ENCODE measurements around the gene CHRND. TPM values are rescaled to one million over a fixed set of nuclear protein-coding genes. Genes with fewer than 3 reads are reported as not detected.
"Not testable (repeated sequence)": the region's sequence is repeated elsewhere in the genome, so short reads cannot be mapped to it uniquely, and the experiment has no call there.

CHRND gene
- total RNA-seq, 1 donor from 2014 or later, result not detected

DNA sequence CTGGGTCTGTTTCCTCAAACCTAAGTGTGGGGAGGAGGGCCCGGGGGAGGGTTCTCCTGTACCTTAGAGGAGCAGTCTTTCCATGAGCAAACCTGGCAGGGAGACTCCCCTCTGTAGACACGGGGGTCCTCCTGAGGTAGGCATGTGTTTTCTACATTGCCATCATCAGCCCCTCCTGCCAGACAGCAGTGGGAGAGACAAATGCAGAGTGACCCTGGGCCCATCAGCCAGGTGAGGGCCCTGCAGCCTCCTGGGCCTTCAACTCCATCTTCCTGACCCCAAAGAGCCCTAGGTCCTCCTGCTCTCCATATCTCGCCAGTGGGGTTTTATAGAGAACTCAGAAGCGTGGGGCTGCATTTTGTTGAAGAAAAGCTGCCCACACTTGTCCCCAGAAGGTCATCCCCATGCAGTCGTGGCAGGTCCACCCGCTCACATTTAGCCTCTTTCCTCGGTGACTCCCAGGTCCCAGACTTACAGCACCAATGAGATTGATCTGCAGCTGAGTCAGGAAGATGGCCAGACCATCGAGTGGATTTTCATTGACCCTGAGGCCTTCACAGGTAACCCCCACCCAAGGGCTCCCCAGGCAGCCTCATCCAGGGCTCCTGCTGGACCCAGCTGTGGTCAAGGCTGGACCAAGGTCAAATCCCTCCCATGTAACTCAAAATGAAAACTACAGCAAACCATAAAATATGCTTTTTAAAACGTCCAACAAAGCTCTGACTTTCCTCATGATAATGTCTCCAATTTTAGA lies 16.2 kb downstream of the CHRND start:
- DNase-seq (ENCODE audit: low spot score), result no peak

DNA sequence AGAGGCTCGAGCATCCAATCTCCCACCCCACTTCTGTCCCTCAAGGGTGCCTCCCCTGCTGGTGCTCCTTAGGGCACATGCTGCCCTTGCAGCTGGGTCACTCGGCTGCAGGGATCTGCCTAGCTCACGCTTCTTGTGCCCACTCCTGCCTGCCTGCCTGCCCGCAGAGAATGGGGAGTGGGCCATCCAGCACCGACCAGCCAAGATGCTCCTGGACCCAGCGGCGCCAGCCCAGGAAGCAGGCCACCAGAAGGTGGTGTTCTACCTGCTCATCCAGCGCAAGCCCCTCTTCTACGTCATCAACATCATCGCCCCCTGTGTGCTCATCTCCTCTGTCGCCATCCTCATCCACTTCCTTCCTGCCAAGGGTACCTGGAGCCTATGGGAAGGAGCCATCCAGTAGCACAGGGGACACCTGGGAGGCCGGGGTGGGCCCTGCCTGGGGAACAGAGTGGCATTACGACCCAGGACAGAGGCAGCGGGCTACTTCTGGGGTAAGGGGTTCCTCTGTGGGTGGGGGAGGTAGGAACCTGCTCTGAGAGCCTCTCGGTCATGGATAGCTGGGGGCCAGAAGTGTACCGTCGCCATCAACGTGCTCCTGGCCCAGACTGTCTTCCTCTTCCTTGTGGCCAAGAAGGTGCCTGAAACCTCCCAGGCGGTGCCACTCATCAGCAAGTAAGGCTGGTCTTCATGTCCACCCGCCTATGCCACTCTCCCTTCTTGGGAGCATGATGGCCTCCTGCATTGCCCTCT lies 16.9 kb downstream of the CHRND start:
- no peak for DNase-seq (ENCODE audit: low spot score)

DNA sequence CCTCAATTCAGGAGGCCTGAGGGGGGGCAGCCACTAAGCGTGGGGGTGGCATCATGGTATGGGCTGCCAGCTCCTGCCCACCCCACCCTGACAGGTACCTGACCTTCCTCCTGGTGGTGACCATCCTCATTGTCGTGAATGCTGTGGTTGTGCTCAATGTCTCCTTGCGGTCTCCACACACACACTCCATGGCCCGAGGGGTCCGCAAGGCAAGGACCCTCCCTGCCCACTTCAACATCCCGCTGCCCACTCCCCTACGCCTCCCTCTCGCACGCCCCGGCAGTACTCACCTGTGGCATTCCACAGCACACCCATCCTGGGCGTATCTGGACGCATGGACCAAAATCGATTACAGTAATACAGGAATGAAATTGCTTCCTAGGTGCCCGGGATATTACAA lies 17.5 kb downstream of the CHRND start:
- no peak for DNase-seq (ENCODE audit: low spot score)

DNA sequence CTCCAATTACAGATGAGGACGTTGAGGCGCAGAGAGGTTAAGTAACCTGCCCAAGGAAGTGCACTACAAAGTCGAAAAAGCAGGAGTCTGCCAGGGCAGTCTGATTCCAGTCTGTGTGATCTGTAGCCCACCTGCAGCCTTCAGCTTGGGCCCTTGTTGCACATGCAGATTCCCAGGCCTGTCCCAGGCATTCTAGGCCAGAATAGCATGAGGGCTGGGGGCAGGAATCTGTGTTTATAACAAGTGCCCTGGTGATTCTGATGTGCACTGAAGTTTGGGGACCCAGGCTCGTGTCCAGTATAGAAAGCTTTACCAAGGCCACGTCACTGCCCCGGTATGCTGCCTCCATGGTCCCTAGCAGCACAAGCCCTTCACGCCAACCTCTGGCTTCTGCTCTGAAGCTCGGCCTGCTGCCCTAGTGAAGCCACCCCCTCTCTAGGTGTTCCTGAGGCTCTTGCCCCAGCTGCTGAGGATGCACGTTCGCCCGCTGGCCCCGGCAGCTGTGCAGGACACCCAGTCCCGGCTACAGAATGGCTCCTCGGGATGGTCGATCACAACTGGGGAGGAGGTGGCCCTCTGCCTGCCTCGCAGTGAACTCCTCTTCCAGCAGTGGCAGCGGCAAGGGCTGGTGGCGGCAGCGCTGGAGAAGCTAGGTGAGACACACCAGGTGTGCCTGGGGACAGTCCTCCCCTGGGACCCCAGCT lies 18.1 kb downstream of the CHRND start:
- DNase-seq (ENCODE audit: low spot score), result no peak

DNA sequence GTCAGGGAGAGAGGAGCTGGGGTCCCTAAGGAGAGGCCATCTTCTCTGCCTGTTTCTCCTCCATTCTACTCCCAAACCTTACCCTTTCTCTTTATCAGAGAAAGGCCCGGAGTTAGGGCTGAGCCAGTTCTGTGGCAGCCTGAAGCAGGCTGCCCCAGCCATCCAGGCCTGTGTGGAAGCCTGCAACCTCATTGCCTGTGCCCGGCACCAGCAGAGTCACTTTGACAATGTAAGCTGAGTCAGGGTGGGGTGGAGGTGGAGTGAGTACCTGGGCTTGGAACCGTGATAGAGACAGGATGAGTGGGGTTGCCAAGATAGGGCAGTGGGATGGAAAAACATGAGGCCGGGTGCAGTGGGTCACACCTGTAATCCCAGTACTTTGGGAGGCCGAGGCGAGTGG lies 18.7 kb downstream of the CHRND start:
- DNase-seq (ENCODE audit: low spot score), result no peak

DNA sequence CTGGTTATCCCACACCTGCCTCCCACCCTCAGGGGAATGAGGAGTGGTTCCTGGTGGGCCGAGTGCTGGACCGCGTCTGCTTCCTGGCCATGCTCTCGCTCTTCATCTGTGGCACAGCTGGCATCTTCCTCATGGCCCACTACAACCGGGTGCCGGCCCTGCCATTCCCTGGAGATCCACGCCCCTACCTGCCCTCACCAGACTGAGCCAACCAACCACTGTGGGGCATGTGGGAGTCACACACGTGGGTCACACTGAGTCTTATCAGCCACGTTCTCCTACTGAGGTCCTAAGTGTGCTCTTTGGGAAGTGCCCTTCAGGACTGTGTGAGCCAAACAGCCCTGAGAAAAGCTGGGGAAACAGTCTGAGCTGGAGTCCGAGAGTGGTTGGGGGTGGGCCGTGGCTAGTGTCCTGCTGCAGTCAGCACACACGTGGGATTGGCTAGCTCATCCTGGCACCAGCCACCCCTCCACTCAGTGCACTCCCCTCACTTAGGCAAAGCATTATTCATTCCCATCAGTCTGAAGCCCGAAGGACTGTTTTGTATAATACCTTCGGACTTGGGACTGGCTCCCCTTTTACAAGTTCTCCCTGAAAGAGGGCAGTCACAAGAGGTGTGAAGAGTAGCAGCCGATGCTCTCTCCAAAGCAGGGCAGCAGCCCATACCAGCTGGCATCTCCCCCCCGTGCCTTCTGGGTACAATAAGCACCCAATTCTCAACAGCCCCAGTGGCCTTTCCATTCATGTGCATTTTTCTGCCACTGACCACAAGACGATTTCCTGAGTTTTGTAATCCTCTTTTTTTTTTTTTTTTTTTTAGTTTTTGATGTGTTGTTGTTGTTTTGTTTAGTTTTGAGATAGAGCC lies 19.8 kb downstream of the CHRND start:
- no peak for DNase-seq (ENCODE audit: low spot score)

DNA sequence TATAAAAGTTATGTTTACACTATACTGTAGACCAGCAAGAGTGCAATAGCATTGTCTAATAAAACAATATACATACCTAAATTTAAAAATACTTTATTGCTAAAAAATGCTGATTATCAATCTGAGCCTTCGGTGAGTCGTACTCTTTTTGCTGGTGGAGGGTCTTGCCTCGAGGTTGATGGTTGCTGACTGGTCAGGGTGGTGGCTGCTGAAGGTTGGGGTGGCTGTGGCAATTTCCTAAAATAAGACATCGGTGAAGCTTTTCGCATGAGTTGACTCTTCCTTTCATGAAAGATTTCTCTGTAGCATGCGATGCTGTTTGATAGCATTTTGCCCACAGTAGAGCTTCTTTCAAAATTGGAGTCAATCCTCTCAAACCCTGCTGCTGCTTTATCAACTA lies 22.0 kb downstream of the CHRND start:
- no peak for DNase-seq (ENCODE audit: low spot score)

DNA sequence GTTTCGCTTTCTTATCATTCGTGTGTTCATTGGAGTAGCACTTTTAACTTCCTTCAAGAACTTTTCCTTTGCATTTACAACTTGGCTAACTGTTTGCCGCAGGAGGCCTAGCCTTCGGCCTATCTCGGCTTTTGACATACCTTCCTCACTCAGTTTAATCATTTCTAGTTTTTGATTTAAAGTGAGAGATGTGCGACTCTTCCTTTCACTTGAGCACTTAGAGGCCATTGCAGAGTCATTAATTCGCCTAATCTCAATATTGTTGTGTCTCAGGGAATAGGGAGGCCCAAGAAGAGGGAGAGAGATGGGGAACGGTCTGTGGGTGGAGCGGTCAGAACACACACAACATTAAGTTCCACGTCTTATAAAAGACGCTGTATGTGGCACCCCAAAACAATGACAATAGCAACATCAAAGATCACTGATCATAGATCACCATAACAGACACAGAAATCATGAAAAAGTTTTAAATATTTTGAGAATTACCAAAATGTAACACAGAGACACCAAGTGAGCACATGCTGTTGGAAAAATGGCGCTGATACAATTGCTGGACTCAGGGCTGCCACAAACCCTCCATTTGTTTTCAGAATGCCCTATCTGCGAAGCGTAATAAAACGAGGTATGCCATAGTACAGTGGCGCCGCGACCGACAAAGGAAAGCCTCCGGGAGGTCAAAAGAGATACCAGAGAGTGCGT lies 23.8 kb downstream of the CHRND start:
- no peak for DNase-seq (ENCODE audit: low spot score)

DNA sequence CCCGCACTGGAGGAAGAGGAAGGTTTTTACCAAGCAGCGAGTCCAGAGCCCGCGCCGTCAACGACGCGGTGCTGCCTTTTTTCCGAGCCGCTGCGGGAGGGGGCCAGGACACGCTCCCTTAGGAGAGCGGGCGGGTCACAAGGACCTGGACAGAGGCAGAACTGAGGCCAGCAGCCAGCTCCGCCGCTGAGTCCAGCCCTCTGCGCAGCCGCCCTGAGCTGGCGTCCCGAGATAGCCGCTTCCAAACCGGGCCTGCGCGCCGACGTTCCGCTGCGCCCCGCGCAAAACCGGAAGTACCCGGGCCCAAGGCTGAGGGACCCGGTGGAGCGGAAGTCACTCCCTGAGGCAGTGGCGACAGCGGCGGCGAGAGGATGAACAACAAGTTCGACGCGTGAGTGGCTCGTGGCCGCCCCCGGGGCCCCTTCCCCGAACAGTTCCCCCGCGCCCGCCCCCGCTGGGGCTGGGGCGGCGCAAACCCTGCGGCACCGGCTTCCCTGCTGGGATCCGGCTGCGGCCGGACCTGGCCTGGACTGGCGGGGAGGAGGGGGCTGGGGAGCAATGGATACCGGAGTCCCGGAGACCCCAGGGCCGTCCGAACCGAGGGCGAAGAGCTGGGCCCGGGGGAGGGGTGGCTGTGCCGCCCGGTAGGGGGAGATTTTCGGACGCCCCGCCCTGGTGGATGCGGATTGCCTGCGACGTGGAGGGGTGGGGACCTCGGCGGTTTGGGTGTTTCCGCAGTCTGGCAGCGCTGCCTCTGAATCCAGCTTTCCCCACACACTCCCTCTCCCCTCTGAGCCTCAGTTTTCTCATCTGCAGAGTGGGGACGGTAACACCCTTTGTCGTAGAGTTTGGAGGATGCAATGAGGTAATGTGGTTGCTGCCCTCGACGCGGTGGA lies 24.6 kb downstream of the CHRND start, which contains the start of the genes EIF4E2 and TIGD1:
TSS of gene EIF4E2 (plus strand) at position 336 of the 896 bp plus-strand sequence. CDS start at position 372, 36 bp downstream.
TSS of gene TIGD1 (minus strand) at position 204 of the 896 bp plus-strand sequence. CDS start 675 bp downstream, outside the sequence.
- peak; percentile 95 for DNase-seq (ENCODE audit: low spot score)

DNA sequence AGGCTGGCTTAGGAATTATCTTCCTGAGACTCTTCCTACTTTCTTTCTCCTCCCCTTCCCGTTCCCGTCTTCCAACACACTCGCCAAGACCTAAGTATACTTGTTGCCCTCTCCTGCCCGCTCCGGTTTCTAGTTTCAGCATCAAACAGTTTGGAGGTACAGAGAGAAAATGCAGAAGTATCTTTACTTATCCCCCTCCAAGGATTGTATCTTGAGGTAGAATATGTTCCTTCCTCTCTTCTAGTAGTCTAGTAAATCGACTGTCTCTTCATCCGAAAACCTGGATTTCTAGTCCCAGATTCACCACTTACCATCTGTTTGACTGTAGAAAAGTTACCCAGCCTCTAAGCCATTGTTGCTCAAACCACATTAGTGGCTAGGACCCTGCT lies 25.3 kb downstream of the CHRND start:
- DNase-seq (ENCODE audit: low spot score), result no peak

DNA sequence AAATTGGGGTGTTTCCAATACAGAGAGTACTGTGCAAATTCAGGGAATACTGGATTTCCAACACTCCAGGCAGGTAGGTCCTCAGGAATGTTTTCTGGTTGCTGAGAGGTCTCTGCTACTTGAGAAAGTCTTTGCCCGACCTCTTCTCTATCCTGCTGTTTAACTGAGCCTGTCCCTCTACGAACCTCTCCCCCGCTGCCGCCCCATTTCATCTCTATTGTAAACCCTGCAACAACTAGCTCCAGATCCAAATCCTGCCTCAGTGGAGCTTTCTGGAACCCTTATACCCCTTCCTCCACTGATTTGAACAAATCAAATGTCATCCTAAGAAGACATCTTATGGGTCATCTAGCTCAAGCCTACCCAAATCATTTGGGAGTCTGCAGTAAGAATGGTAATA lies 25.8 kb downstream of the CHRND start:
- DNase-seq (ENCODE audit: low spot score), result no peak

DNA sequence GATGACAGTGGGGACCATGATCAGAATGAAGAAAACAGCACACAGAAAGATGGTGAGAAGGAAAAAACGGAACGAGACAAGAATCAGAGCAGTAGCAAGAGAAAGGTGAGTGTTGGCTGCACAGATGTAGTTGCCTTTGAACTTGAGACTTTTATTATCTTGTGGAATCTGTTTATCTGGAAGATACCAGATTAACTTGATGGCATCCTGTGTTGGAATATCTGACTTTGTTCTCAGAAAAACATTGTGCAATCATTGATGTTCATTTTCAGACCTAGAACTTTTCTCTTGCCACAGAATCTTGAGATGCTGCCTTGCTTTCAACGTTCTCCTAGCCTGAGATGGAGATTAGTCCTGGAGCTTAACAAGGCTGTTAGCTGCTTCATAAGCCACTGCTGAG lies 30.5 kb downstream of the CHRND start:
- DNase-seq (ENCODE audit: low spot score), result no peak

DNA sequence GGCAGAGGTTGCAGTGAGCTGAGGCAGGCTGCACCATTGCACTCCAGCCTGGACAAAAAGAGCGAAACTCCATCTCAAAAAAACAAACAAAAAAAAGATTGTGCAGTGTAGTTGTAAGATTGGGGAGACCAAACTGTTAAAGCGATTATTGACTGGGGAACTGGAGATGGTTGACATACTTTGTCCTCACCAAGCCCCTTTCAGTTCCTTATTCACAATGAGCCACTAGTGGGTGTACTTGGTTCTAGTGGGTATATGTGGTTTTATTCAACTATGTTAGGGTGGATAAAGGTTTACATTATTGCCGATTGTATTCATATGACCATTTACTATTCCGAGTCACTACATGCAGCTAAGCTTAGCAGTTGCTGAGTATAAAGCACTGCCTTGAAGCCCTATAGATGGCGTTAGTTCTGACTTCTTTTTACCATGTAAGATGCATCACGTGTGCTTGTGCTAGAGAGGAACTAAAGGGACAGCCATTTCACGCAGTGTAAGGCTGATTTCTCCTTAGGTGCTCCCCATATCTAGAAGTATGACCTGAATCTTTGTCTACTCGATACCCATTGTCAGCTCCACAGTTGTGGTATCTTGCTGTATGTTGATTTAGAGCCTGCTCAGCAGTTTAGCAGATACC lies 36.7 kb downstream of the CHRND start:
- no peak for DNase-seq (ENCODE audit: low spot score)

DNA sequence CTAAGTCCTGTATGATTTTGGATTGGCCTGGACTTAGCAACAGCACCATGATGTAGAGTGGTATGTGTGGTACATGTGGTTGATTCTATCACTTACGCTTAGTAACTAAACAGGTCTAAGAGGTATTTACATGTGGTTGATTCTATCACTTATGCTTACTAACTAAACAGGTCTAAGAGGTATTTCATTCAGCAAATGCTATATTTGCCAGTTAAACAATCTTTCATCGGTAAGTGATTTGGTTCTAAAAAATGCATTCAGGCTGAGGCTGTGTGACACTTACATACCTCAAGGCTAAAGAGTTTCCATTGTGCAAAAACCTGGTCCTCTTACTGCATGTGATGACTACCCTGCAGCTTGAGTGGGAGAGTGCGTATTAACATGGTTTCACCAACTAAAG lies 37.6 kb downstream of the CHRND start:
- no peak for DNase-seq (ENCODE audit: low spot score)

DNA sequence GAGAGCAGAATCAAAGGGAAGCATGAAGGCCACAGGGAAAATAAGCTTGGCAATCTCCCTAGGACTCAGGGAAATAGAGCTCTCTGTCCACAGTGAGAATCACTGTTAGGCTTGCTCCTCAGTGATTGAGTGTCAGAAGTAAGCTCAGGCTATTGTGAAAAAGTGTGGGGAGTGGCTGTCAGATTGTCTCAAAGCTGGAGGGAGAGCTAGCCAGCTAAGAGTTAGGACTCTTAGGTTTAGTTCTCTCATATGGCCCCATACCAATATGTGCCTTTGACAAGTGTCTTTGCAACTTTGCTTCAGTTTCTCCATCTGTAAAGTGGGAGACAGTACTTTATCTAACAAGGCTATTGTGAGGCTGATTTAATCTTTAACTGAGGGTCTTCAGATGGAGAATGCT lies 41.8 kb downstream of the CHRND start:
- no peak for DNase-seq (ENCODE audit: low spot score)

DNA sequence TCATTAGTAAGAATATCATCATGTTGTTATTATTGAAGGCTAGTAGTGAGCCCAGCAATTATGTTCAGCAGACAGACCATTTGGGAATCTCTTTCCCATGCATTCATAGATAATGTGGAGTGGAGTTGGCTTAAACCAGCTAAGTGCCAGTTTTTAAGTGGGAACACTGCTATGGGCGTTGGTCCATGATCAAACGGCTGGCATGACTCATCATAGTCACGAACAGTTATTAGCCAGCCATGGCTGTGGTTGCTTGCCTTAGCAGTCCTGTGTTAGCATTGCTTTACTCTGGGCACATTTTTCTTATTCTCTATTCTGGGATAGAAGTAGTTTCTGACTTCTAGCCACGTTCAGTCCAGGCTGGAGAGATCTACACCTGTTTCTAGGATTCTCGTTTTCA lies 42.2 kb downstream of the CHRND start:
- no peak for DNase-seq (ENCODE audit: low spot score)

DNA sequence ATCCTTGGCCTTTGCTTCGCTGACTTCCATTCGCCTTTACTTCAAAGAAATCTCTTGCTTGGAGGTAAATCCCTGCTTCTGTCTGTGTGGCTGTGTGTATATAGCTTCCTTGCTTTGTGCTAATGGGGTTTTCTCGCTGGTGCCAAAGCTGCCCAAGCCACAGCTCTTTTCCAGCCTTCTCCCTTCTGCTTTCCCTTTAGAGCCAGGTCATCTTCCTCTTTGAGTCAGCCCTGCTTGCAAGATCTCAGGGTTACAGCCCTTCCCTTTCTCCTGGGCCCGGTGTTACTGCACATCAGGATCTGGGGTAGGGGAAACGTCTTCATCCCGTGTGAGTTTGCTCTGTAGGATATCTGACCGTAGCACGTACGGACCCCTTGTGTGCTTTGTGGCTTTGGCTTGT lies 43.6 kb downstream of the CHRND start:
- DNase-seq (ENCODE audit: low spot score), result no peak

DNA sequence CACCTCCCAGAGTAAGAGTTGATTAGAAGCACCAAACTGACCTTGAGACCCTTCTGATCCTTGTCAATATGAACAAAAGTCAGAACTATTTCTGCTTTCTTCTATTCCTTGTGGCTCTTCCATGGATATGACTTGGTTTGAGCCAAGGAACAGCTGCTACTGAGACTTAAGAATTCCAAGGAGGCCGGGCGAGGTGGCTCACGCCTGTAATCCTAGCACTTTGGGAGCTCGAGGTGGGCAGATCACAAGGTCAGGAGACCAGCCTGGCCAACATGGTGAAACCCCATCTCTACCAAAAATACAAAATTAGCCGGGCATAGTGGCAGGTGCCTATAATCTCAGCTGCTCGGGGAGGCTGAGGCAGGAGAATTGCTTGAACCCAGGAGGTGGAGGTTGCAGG lies 44.5 kb downstream of the CHRND start:
- not testable (repeated sequence) for DNase-seq (ENCODE audit: low spot score)

DNA sequence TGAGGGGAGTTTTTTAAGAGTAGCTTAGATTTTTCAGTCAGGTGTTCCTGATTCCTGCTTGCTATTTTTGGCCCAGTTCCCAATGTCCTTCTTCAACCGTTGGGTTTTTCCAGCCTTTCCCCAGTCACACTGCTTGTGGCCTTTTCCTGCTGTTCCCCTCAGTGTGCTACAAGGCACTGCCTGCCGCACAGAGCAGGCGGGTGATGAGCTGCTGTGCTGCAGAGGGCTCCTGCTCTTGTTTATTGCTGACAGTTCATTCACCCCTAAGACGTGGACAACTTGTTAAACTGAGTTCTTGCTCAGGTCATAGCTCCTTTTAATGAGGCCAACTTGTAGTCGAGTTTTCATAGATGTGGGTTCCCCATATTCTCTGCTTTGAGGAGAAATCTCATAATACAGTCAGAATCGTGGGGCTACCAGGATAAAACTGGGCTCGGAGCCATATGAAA lies 45.1 kb downstream of the CHRND start:
- DNase-seq (ENCODE audit: low spot score), result no peak
